ENCODE measurements around the gene MARCHF3.

MARCHF3 gene

GRCh38 chr5:126998895-126999570 is 31.3 kb downstream of the MARCHF3 start:
- Histone ChIP-seq H3F3A (ENCODE audit: insufficient read depth, low read length) (peaks cover 15% of the 10 kb centered on the region), H3K9ac (ENCODE audit: low read length) (peak overlapping the region; percentile 47; the same call in 1 of the 2 replicates), H3K4me1 (ENCODE audit: low read length) (peaks cover 22% of the 10 kb centered on the region), H3K4me3 (ENCODE audit: low read length) (peak overlapping the region; percentile 50), H3K27me3 (replicated peaks; ENCODE audit: insufficient read depth, low read length) (no peaks in the 10 kb centered on the region), H4K20me1 (ENCODE audit: insufficient read depth, low read length) (no peaks in the 10 kb centered on the region), H3K9me3 (replicated peaks; ENCODE audit: insufficient read depth, low read length) (no peaks in the 10 kb centered on the region), H3K36me3 (replicated peaks; ENCODE audit: insufficient read depth, low read length) (no peaks in the 10 kb centered on the region), H3K4me2 (ENCODE audit: low read depth, low read length) (peak overlapping the region; percentile 81), H3K79me2 (ENCODE audit: low read length) (peaks cover 37% of the 10 kb centered on the region), H3K9me2 (replicated peaks; ENCODE audit: insufficient read depth, low read length) (no peaks in the 10 kb centered on the region), H2AFZ (ENCODE audit: low read length) (peak overlapping the region; percentile 65), H3K27ac (ENCODE audit: low read length) (peak overlapping the region; percentile 77; the same call in 1 of the 2 replicates)
- no peak for DNase-seq
- no peak for TF ChIP-seq CTCF (IDR thresholded peaks at IDR 0.05; ENCODE audit: low read length)
- TF ChIP-seq EZH2phosphoT487 (IDR thresholded peaks at IDR 0.05; ENCODE audit: low read length), result no peak
- TF ChIP-seq EZH2 (optimal IDR thresholded peaks at IDR 0.05; ENCODE audit: low read depth, low read length), result no peak

- peak overlapping the region; percentile 47 for H3K9ac ChIP-seq (ENCODE audit: low read length)
- peaks cover 22% of the 10 kb centered on the region for H3K4me1 ChIP-seq (ENCODE audit: low read length)
- no peaks in the 10 kb centered on the region for H3K36me3 ChIP-seq (replicated peaks; ENCODE audit: insufficient read depth, low read length)
- H3K4me2 ChIP-seq (ENCODE audit: low read depth, low read length), result peak overlapping the region; percentile 81
- H2AFZ ChIP-seq (ENCODE audit: low read length), result peak overlapping the region; percentile 65
- no peaks in the 10 kb centered on the region for H4K20me1 ChIP-seq (ENCODE audit: insufficient read depth, low read length)
- peak overlapping the region; percentile 50 for H3K4me3 ChIP-seq (ENCODE audit: low read length)
- H3K79me2 ChIP-seq (ENCODE audit: low read length), result peaks cover 37% of the 10 kb centered on the region
- TF ChIP-seq EZH2phosphoT487 (IDR thresholded peaks at IDR 0.05; ENCODE audit: low read length) (no peak), CTCF (IDR thresholded peaks at IDR 0.05; ENCODE audit: low read length) (peak; percentile 25; the same call in 1 of the 2 replicates), EZH2 (optimal IDR thresholded peaks at IDR 0.05; ENCODE audit: low read depth, low read length) (no peak)
- DNase-seq, result peak; percentile 83
- H3F3A ChIP-seq (ENCODE audit: insufficient read depth, low read length), result peaks cover 15% of the 10 kb centered on the region
- no peaks in the 10 kb centered on the region for H3K9me2 ChIP-seq (replicated peaks; ENCODE audit: insufficient read depth, low read length)
- H3K9me3 ChIP-seq (replicated peaks; ENCODE audit: insufficient read depth, low read length), result no peaks in the 10 kb centered on the region
- no peaks in the 10 kb centered on the region for H3K27me3 ChIP-seq (replicated peaks; ENCODE audit: insufficient read depth, low read length)
- peak overlapping the region; percentile 77 for H3K27ac ChIP-seq (ENCODE audit: low read length)
These were observed 32.1 kb downstream of the MARCHF3 start for GRCh38 chr5:126998201-126998631.

GRCh38 chr5:126995689-126996088 is 34.7 kb downstream of the MARCHF3 start:
- no peaks in the 10 kb centered on the region for H3K9me2 ChIP-seq (replicated peaks; ENCODE audit: insufficient read depth, low read length)
- no peak overlapping the region for H3K9ac ChIP-seq (ENCODE audit: low read length)
- no peaks in the 10 kb centered on the region for H4K20me1 ChIP-seq (ENCODE audit: insufficient read depth, low read length)
- H3K27me3 ChIP-seq (replicated peaks; ENCODE audit: insufficient read depth, low read length), result no peaks in the 10 kb centered on the region
- no peak overlapping the region for H3K4me3 ChIP-seq (ENCODE audit: low read length)
- H3K79me2 ChIP-seq (ENCODE audit: low read length), result peaks cover 31% of the 10 kb centered on the region
- no peaks in the 10 kb centered on the region for H3K36me3 ChIP-seq (replicated peaks; ENCODE audit: insufficient read depth, low read length)
- H3K4me2 ChIP-seq (ENCODE audit: low read depth, low read length), result no peak overlapping the region
- no peak overlapping the region for H3K27ac ChIP-seq (ENCODE audit: low read length)
- no peak overlapping the region for H2AFZ ChIP-seq (ENCODE audit: low read length)
- no peaks in the 10 kb centered on the region for H3K9me3 ChIP-seq (replicated peaks; ENCODE audit: insufficient read depth, low read length)
- peaks cover 15% of the 10 kb centered on the region for H3F3A ChIP-seq (ENCODE audit: insufficient read depth, low read length)
- H3K4me1 ChIP-seq (ENCODE audit: low read length), result peaks cover 22% of the 10 kb centered on the region
- TF ChIP-seq EZH2phosphoT487 (IDR thresholded peaks at IDR 0.05; ENCODE audit: low read length) (no peak), CTCF (IDR thresholded peaks at IDR 0.05; ENCODE audit: low read length) (no peak), EZH2 (optimal IDR thresholded peaks at IDR 0.05; ENCODE audit: low read depth, low read length) (no peak)
- no peak for DNase-seq

Measured in MM.1S (cell line).